Ishikawa (cell line): Measurements from ENCODE around the gene POLR2B.

Experiments used
- CEBPB ChIP-seq: IDR thresholded peaks from 2 replicates; pipeline ENCODE4 v1.6.1; 2012
- CREB1 ChIP-seq: IDR thresholded peaks from 2 replicates; pipeline ENCODE4 v1.6.1; 2012; ENCODE audit warnings: low read depth
- EGR1 ChIP-seq: IDR thresholded peaks from 2 replicates; pipeline ENCODE4 v1.6.1; 2012
- EP300 ChIP-seq: IDR thresholded peaks from 2 replicates; pipeline ENCODE4 v1.6.1; 2012; ENCODE audit warnings: borderline replicate concordance
- FOXM1 ChIP-seq: IDR thresholded peaks from 2 replicates; pipeline ENCODE4 v1.6.1; 2012; ENCODE audit warnings: low read depth, borderline replicate concordance
- MAX ChIP-seq: IDR thresholded peaks from 2 replicates; pipeline ENCODE4 v1.6.1; 2012
- NFIC ChIP-seq: IDR thresholded peaks from 2 replicates; pipeline ENCODE4 v1.6.1; 2012
- RAD21 ChIP-seq: IDR thresholded peaks from 2 replicates; pipeline ENCODE4 v1.6.1; 2012; ENCODE audit warnings: low read depth
- REST ChIP-seq: IDR thresholded peaks from 2 replicates; pipeline ENCODE4 v1.6.1; 2012; ENCODE audit warnings: low read depth, mild to moderate bottlenecking
- TAF1 ChIP-seq: IDR thresholded peaks from 2 replicates; pipeline ENCODE4 v1.6.1; 2012; ENCODE audit warnings: low read depth, mild to moderate bottlenecking
- TCF12 ChIP-seq: IDR thresholded peaks from 2 replicates; pipeline ENCODE4 v1.6.1; 2012; ENCODE audit warnings: low read depth
- TEAD4 ChIP-seq: IDR thresholded peaks from 2 replicates; pipeline ENCODE4 v1.6.1; 2012
- YY1 ChIP-seq: IDR thresholded peaks from 2 replicates; pipeline ENCODE4 v1.6.1; 2012; ENCODE audit warnings: low read depth
- ZBTB7A ChIP-seq: IDR thresholded peaks from 2 replicates; pipeline ENCODE4 v1.6.1; 2012; ENCODE audit warnings: low read depth
- TF ChIP-seq, protein P1 (sequence below): IDR thresholded peaks from 2 replicates; pipeline ENCODE4 v1.6.1; 2012

The POLR2B gene

DNA sequence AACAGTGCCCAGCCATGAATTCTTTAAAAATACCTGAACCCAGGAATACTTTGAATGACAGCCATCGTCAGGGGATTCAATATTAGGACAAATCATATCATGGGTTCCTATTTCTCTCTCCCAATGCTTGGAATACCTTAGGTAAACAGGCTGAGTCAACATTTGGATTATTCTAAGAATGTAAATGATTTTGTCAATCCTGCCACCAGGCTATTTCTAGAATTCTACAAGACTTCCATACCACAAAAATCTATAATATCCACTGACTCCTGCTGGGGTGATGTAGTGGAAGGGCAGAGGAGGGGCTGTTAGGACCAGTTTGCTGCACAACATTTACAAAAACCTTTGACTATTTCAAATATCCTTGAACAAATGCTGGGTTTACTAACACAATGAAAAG lies 66.3 kb downstream of the POLR2B start:
- TF ChIP-seq CREB1 (no peak), TEAD4 (0 out of 2 replicates have a peak, but pooled peaks have one; percentile 16)

DNA sequence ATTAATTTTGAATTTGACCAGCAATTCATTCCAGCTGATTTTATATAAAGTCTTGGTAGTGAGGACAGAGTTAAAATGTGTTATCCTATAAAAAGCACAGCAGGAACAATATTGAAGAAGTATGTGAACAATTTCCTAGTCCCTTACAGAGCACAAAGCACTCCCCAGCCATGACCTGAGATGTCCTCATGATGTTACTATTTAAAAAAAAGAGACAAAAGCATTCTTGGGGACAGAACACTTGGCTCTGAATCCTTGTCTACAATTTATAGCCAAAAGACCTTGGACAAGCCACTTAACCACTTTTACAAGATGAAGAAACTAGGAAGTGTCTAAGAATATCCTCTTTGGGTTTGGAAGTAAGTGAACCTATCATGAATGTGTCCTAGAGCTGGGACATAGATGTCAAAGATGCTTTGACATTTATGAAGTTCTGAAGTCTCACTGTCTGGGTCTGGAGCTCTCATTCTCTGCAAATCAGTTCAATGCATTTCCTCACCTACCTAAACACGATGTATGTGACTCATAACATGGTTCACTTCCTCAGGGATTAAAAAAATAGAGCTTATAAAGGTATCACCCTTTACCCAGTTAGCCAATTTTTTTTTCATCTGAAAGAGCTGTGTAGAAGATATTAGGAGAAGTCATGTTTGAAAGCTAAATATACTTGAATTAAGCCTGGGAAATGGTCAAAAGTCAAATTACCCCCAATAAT lies 70.1 kb downstream of the POLR2B start:
- TF ChIP-seq REST (no peak), FOXM1 (no peak), CREB1 (no peak), YY1 (no peak), MAX (no peak), NFIC (no peak; the same call in 1 of the 2 replicates), ZBTB7A (no peak)
- TF ChIP-seq, protein P1, sequence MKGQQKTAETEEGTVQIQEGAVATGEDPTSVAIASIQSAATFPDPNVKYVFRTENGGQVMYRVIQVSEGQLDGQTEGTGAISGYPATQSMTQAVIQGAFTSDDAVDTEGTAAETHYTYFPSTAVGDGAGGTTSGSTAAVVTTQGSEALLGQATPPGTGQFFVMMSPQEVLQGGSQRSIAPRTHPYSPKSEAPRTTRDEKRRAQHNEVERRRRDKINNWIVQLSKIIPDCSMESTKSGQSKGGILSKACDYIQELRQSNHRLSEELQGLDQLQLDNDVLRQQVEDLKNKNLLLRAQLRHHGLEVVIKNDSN: no peak

DNA sequence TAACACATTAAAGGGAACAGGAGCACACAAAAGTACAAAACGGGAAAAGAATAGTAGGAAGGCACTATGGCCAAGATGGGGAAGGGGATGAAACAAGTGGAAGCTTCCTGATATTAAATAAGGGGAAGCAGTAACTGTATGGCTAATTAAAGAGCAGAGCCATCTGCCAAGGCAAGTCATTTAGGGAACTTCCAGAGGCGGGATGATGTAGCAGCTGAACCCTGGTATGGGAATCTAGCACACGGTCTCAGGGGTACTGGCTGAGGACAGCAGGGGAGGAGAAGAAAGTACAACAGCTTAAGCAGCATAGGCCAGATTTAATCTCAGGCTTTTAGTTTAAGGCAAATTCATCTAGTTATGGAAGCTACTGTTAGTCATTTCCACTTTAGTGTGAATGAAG lies 72.4 kb downstream of the POLR2B start:
- TF ChIP-seq, protein P1: no peak
- TF ChIP-seq YY1: no peak
- no peak for TF ChIP-seq NFIC
- no peak for TF ChIP-seq TEAD4
- TF ChIP-seq TAF1: no peak
- TF ChIP-seq MAX: no peak
- TF ChIP-seq CEBPB: no peak
- no peak for TF ChIP-seq EGR1
- TF ChIP-seq CREB1: no peak
- TF ChIP-seq TCF12: no peak
- TF ChIP-seq REST: no peak

GRCh38 chr4:57051524-57051923 lies 72.8 kb downstream of the POLR2B start:
- peak; percentile 41; the same call in 1 of the 2 replicates for TF ChIP-seq EP300
- TF ChIP-seq, protein P1: no peak
- no peak for TF ChIP-seq MAX
- TF ChIP-seq FOXM1: no peak
- TF ChIP-seq RAD21: no peak
- no peak for TF ChIP-seq REST
- TF ChIP-seq CEBPB: peak; percentile 73
- TF ChIP-seq TCF12: 0 out of 2 replicates have a peak, but pooled peaks have one; percentile 33
- peak; percentile 53 for TF ChIP-seq TEAD4
- TF ChIP-seq NFIC: peak; percentile 35; the same call in 1 of the 2 replicates
- no peak for TF ChIP-seq YY1
